HepG2 (cell line): ENCODE results near the gene CAPRIN1. TPM values are rescaled to one million over a fixed set of nuclear protein-coding genes. Genes with fewer than 3 reads are reported as not detected.

Source experiments
- AKAP8 ChIP-seq: sonication (generic); formaldehyde crosslinking; IDR thresholded peaks from 2 replicates; pipeline ENCODE4 v1.5.1; 2020; ENCODE audit warnings: mild to moderate bottlenecking, missing genetic modification reagents
- BHLHE40 ChIP-seq: IDR thresholded peaks from 2 replicates; pipeline ENCODE4 v1.6.1; 2011; ENCODE audit warnings: low read length, improper control_type of control experiment
- CENPX ChIP-seq: sonication (generic); formaldehyde crosslinking; IDR thresholded peaks from 2 replicates; pipeline ENCODE4 v1.9.0; 2021; ENCODE audit warnings: mild to moderate bottlenecking, missing genetic modification reagents, moderate library complexity
- CREB3 ChIP-seq: sonication (generic); formaldehyde crosslinking; IDR thresholded peaks from 2 replicates; pipeline ENCODE4 v1.5.0; 2020; ENCODE audit warnings: missing genetic modification reagents
- E2F5 ChIP-seq: sonication (generic); formaldehyde crosslinking; conservative IDR thresholded peaks from 2 replicates; pipeline ENCODE4 v1.4.0; 2020; ENCODE audit warnings: missing genetic modification reagents
- ELF3 ChIP-seq: IDR thresholded peaks from 2 replicates; pipeline ENCODE4 v1.6.1; 2016; ENCODE audit warnings: missing genetic modification reagents, missing compliant biosample characterization
- KDM2A ChIP-seq: sonication (generic); formaldehyde crosslinking; IDR thresholded peaks from 2 replicates; pipeline ENCODE4 v1.4.0; 2020; ENCODE audit warnings: low read depth, missing genetic modification reagents, borderline replicate concordance
- MAFK ChIP-seq, 2 experiments: IDR thresholded peaks in 1 of 2; conservative IDR thresholded peaks in 1 of 2; 2 replicates each; pipeline ENCODE4 v1.6.1; 2011; ENCODE audit warnings: improper control_type of control experiment in 2 of 2, low read length in 2 of 2
- PHF21A ChIP-seq: sonication (generic); formaldehyde crosslinking; IDR thresholded peaks from 2 replicates; pipeline ENCODE4 v1.5.0; 2020; ENCODE audit warnings: mild to moderate bottlenecking, missing genetic modification reagents
- RBAK ChIP-seq: sonication (generic); formaldehyde crosslinking; IDR thresholded peaks from 2 replicates; pipeline ENCODE4 v1.5.1; 2020; ENCODE audit warnings: mild to moderate bottlenecking, missing genetic modification reagents
- RFXAP ChIP-seq: sonication (generic); formaldehyde crosslinking; IDR thresholded peaks from 2 replicates; pipeline ENCODE4 v1.4.0; 2020; ENCODE audit warnings: missing genetic modification reagents, borderline replicate concordance
- TAF1 ChIP-seq: sonication (generic); formaldehyde crosslinking; IDR thresholded peaks from 2 replicates; pipeline ENCODE4 v1.4.0; 2020; ENCODE audit warnings: missing genetic modification reagents
- TEAD2 ChIP-seq: sonication (generic); formaldehyde crosslinking; IDR thresholded peaks from 2 replicates; pipeline ENCODE4 v1.9.0; 2021; ENCODE audit warnings: missing genetic modification reagents
- ZBTB34 ChIP-seq: sonication (generic); formaldehyde crosslinking; IDR thresholded peaks from 2 replicates; pipeline ENCODE4 v1.8.0; 2022; ENCODE audit warnings: mild to moderate bottlenecking, missing genetic modification reagents
- ZBTB38 ChIP-seq: sonication (generic); formaldehyde crosslinking; IDR thresholded peaks from 2 replicates; pipeline ENCODE4 v1.5.1; 2020; ENCODE audit warnings: mild to moderate bottlenecking, missing genetic modification reagents
- ZNF326 ChIP-seq: sonication (generic); formaldehyde crosslinking; IDR thresholded peaks from 2 replicates; pipeline ENCODE4 v1.4.0; 2020; ENCODE audit warnings: missing genetic modification reagents, borderline replicate concordance
- ZNF354B ChIP-seq: sonication (generic); formaldehyde crosslinking; IDR thresholded peaks from 2 replicates; pipeline ENCODE4 v1.8.0; 2022; ENCODE audit warnings: mild to moderate bottlenecking, missing genetic modification reagents
- ZNF552 ChIP-seq: sonication (generic); formaldehyde crosslinking; IDR thresholded peaks from 2 replicates; pipeline ENCODE4 v1.9.0; 2022; ENCODE audit warnings: missing genetic modification reagents, mild to moderate bottlenecking, borderline replicate concordance
- ZNF646 ChIP-seq: sonication (generic); formaldehyde crosslinking; IDR thresholded peaks from 2 replicates; pipeline ENCODE4 v1.9.0; 2021; ENCODE audit warnings: mild to moderate bottlenecking, missing genetic modification reagents
- ZNF772 ChIP-seq: sonication (generic); formaldehyde crosslinking; IDR thresholded peaks from 2 replicates; pipeline ENCODE4 v1.5.0; 2020; ENCODE audit warnings: mild to moderate bottlenecking, missing genetic modification reagents
- polyA plus RNA-seq, 8 experiments: library from polyadenylated mRNA; depleted of rRNA in 3 of 8; stranded (reverse) in 7 of 8; unstranded in 1 of 8; fragments of >200 nt; fragmentation: Illumina TruSeq in 4 of 8; extraction: Trizol in 4 of 8; gene quantifications; 2 replicates each; pipeline versions ENCODE4 v1.2.1 to v1.2.3, GENCODE V29; 2011 to 2016; ENCODE audit warnings: low read depth in 4 of 8, missing spikeins in 1 of 8, mixed read lengths in 1 of 8; ENCODE audit not compliant: insufficient read depth in 1 of 8
- total RNA-seq, 5 experiments: library from RNA; depleted of rRNA; stranded (reverse); fragments of >200 nt; fragmentation: Illumina TruSeq; extraction: Trizol; gene quantifications; 2 replicates each; pipeline ENCODE4 v1.2.3, GENCODE V29; 2016; ENCODE audit warnings: low read depth in 1 of 5

CAPRIN1 gene
- total and polyA plus RNA-seq, 2 of the 13 experiments (the other 11 are each of a cell fraction or from before 2014, with no cell fraction given): 114 to 162 TPM

GRCh38 chr11:34105079-34105956, 53.8 kb downstream of the CAPRIN1 start, which contains the start of gene NAT10 (continued):
- TF ChIP-seq ZNF646 (no peak), BHLHE40 (peak; percentile 99), E2F5 (CRISPR knock-in tag) (0 out of 2 replicates have a peak, but pooled peaks have one; percentile 19), ELF3 (peak; percentile 73), PHF21A (peak; percentile 80), AKAP8 (CRISPR knock-in tag) (peak; percentile 85), ZNF326 (peak; percentile 53; the same call in 1 of the 2 replicates), MAFK (conservative IDR thresholded peaks at IDR 0.05 in 1 of 2, IDR thresholded peaks at IDR 0.05 in 1 of 2; ENCODE audit: low read length in 2 of 2) (no peak), CREB3 (CRISPR knock-in tag) (no peak), KDM2A (CRISPR knock-in tag) (peak; percentile 100), TAF1 (peak; percentile 89), RFXAP (CRISPR knock-in tag) (peak; percentile 81), ZBTB34 (CRISPR knock-in tag) (no peak), RBAK (CRISPR knock-in tag) (no peak), ZNF552 (CRISPR knock-in tag) (peak; percentile 67; the same call in 1 of the 2 replicates), CENPX (CRISPR knock-in tag) (no peak), ZBTB38 (peak; percentile 95), ZNF354B (0 out of 2 replicates have a peak, but pooled peaks have one; percentile 32), ZNF772 (CRISPR knock-in tag) (peak; percentile 94; the same call in 1 of the 2 replicates), TEAD2 (CRISPR knock-in tag) (peak; percentile 59; the same call in 1 of the 2 replicates)
